Lower leg skin (tissue), 3 donors: ENCODE results near the gene MEIS3.

Experiments
- POLR2A ChIP-seq, 2 donors: fragments of 450-650 bp; IDR thresholded peaks; one replicate each; pipeline ENCODE4 v1.6.1; 2016 to 2017; ENCODE audit warnings: antibody characterized with exemption in 2 of 2, mild to moderate bottlenecking in 1 of 2, moderate library complexity in 1 of 2
- TF ChIP-seq, protein P1 (sequence below), 3 donors: fragments of 450-650 bp; IDR thresholded peaks; one replicate each; pipeline ENCODE4 v1.5.1; 2016; ENCODE audit warnings: antibody characterized with exemption in 3 of 3, mild to moderate bottlenecking in 3 of 3, moderate library complexity in 2 of 3

DNA sequence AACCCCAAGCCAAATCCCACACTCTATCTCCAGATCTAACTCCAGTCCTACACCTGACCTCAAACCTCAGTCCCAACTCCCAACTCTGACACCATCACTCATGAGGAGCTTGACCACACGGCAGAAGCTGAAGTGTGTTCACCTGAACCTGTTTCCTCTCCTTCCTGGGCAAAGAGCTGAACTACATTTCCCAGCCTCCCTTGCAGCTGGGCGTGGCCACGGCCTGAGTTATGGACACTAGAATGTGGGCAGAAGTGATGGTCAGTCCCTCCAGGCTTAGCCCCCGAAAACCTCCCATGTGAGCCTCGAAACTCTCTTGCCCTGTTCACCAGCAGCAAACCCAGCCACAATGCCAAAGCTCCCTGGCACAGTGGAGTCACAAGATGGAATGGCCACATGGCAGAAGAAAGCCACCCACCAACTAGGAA is 19.5 kb upstream of the MEIS3 start:
- TF ChIP-seq, protein P1, sequence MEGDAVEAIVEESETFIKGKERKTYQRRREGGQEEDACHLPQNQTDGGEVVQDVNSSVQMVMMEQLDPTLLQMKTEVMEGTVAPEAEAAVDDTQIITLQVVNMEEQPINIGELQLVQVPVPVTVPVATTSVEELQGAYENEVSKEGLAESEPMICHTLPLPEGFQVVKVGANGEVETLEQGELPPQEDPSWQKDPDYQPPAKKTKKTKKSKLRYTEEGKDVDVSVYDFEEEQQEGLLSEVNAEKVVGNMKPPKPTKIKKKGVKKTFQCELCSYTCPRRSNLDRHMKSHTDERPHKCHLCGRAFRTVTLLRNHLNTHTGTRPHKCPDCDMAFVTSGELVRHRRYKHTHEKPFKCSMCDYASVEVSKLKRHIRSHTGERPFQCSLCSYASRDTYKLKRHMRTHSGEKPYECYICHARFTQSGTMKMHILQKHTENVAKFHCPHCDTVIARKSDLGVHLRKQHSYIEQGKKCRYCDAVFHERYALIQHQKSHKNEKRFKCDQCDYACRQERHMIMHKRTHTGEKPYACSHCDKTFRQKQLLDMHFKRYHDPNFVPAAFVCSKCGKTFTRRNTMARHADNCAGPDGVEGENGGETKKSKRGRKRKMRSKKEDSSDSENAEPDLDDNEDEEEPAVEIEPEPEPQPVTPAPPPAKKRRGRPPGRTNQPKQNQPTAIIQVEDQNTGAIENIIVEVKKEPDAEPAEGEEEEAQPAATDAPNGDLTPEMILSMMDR (IDR thresholded peaks at IDR 0.05), result no peak
- TF ChIP-seq POLR2A (IDR thresholded peaks at IDR 0.05), result no peak
